ENCODE measurements around the gene OSBPL10.

Gene OSBPL10

DNA sequence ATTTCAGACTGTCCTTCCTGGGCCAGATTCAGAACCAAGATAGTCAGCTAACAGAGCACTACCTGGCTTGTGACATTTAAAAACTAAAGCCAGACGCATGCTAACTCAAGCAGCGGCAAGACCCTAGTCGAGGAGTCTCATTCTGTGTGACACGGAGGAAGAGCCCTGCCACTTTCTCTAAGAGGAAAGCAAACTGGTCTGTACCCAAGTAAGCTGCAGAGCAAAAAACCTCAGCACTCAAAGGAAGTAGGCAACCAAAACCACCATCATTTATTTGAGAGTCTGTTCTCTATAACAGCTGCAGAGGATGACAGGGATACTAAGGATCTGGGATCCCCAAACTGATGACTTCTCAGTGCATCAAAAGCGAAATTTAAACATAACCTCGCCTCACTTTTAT, 152.1 kb downstream of the OSBPL10 start:
- Histone ChIP-seq H3K36me3 (ENCODE audit: insufficient read depth, low read length) (no peaks in the 10 kb centered on the region), H3K4me1 (ENCODE audit: insufficient read depth, low read length, poor library complexity, severe bottlenecking) (no peaks in the 10 kb centered on the region), H3K9me2 (replicated peaks; ENCODE audit: low read depth, low read length) (no peaks in the 10 kb centered on the region), H3K27me3 (ENCODE audit: insufficient read depth, low read length, poor library complexity, severe bottlenecking) (no peaks in the 10 kb centered on the region), H2AFZ (ENCODE audit: low read length) (no peak overlapping the region), H3K9ac (ENCODE audit: low read depth, low read length, poor library complexity, severe bottlenecking) (no peak overlapping the region), H3K4me2 (ENCODE audit: low read depth, low read length, poor library complexity, severe bottlenecking) (no peak overlapping the region), H4K20me1 (ENCODE audit: insufficient read depth, low read length, poor library complexity, severe bottlenecking) (no peaks in the 10 kb centered on the region), H3K79me2 (ENCODE audit: insufficient read depth, low read length) (no peaks in the 10 kb centered on the region), H3K4me3 (ENCODE audit: low read length, poor library complexity, severe bottlenecking) (no peak overlapping the region), H3F3A (ENCODE audit: low read depth) (no peaks in the 10 kb centered on the region), H3K9me3 (ENCODE audit: insufficient read depth, low read depth, low read length) (no peaks in the 10 kb centered on the region)
- TF ChIP-seq, protein P1, sequence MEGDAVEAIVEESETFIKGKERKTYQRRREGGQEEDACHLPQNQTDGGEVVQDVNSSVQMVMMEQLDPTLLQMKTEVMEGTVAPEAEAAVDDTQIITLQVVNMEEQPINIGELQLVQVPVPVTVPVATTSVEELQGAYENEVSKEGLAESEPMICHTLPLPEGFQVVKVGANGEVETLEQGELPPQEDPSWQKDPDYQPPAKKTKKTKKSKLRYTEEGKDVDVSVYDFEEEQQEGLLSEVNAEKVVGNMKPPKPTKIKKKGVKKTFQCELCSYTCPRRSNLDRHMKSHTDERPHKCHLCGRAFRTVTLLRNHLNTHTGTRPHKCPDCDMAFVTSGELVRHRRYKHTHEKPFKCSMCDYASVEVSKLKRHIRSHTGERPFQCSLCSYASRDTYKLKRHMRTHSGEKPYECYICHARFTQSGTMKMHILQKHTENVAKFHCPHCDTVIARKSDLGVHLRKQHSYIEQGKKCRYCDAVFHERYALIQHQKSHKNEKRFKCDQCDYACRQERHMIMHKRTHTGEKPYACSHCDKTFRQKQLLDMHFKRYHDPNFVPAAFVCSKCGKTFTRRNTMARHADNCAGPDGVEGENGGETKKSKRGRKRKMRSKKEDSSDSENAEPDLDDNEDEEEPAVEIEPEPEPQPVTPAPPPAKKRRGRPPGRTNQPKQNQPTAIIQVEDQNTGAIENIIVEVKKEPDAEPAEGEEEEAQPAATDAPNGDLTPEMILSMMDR (conservative IDR thresholded peaks at IDR 0.05; ENCODE audit: low read length) = no peak
- no peak for TF ChIP-seq EZH2phosphoT487 (IDR thresholded peaks at IDR 0.05; ENCODE audit: borderline replicate concordance)

DNA sequence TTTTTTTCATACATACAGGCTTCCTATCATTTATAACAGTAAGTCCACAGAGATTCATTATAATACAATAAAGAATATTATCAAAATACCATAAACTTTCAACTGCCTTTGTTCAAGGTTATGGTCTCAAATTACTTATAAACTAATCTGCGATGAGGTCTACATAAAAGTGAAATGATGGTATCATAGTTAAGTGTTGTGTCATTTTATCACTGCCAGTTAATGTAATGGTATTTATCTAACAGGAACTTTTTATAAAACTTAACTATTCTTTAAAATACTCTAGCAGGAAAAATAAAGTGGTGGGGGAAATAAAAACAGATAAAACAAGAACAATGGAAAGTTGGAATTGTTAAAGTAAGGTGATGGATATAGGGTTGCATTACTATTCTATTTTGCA, 153.1 kb downstream of the OSBPL10 start:
- Histone ChIP-seq H3K79me2 (ENCODE audit: insufficient read depth, low read length) (no peaks in the 10 kb centered on the region), H3K4me3 (ENCODE audit: low read length, poor library complexity, severe bottlenecking) (no peak overlapping the region), H3K4me2 (ENCODE audit: low read depth, low read length, poor library complexity, severe bottlenecking) (no peak overlapping the region)

DNA sequence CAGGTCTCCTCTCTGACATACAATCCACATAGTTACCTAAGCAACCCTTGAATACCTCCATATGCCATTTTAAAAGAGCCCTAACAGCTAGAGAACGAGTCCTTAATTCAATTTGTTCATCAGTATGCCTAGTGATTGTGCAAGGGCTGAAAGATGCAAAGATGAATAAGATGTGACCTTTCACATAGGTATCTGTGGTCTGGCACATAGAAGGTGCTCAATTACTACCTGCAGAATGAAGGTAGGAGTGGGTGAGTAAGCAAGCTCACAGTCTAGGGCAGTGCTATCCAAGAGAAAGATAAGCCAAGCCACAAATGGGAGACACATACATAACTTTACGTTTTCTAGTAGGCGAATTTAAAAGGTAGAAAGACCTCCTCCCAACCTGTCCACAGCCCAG, 157.9 kb downstream of the OSBPL10 start:
- Histone ChIP-seq H2AFZ (ENCODE audit: low read length) (no peak overlapping the region), H3K4me1 (ENCODE audit: insufficient read depth, low read length, poor library complexity, severe bottlenecking) (no peaks in the 10 kb centered on the region), H3K27me3 (ENCODE audit: insufficient read depth, low read length, poor library complexity, severe bottlenecking) (no peaks in the 10 kb centered on the region), H3K9me3 (ENCODE audit: insufficient read depth, low read depth, low read length) (no peaks in the 10 kb centered on the region), H4K20me1 (ENCODE audit: insufficient read depth, low read length, poor library complexity, severe bottlenecking) (no peaks in the 10 kb centered on the region), H3K36me3 (ENCODE audit: insufficient read depth, low read length) (no peaks in the 10 kb centered on the region), H3K79me2 (ENCODE audit: insufficient read depth, low read length) (no peaks in the 10 kb centered on the region), H3K4me3 (ENCODE audit: low read length, poor library complexity, severe bottlenecking) (no peak overlapping the region), H3K9me2 (replicated peaks; ENCODE audit: low read depth, low read length) (no peaks in the 10 kb centered on the region), H3K9ac (ENCODE audit: low read depth, low read length, poor library complexity, severe bottlenecking) (no peak overlapping the region), H3F3A (ENCODE audit: low read depth) (no peaks in the 10 kb centered on the region), H3K4me2 (ENCODE audit: low read depth, low read length, poor library complexity, severe bottlenecking) (no peak overlapping the region)
- TF ChIP-seq EZH2phosphoT487 (IDR thresholded peaks at IDR 0.05; ENCODE audit: borderline replicate concordance) = no peak

More for the DNA sequence above, 153.1 kb downstream of the OSBPL10 start:
- H3K27me3 ChIP-seq (ENCODE audit: insufficient read depth, low read length, poor library complexity, severe bottlenecking) = no peaks in the 10 kb centered on the region
- H3K9me3 ChIP-seq (ENCODE audit: insufficient read depth, low read depth, low read length) = no peaks in the 10 kb centered on the region
- no peak overlapping the region for H2AFZ ChIP-seq (ENCODE audit: low read length)
- no peaks in the 10 kb centered on the region for H3F3A ChIP-seq (ENCODE audit: low read depth)
- no peaks in the 10 kb centered on the region for H4K20me1 ChIP-seq (ENCODE audit: insufficient read depth, low read length, poor library complexity, severe bottlenecking)
- H3K4me1 ChIP-seq (ENCODE audit: insufficient read depth, low read length, poor library complexity, severe bottlenecking) = no peaks in the 10 kb centered on the region
- TF ChIP-seq, protein P1 (conservative IDR thresholded peaks at IDR 0.05; ENCODE audit: low read length) = no peak
- no peak for TF ChIP-seq EZH2phosphoT487 (IDR thresholded peaks at IDR 0.05; ENCODE audit: borderline replicate concordance)
- H3K9ac ChIP-seq (ENCODE audit: low read depth, low read length, poor library complexity, severe bottlenecking) = no peak overlapping the region
- H3K36me3 ChIP-seq (ENCODE audit: insufficient read depth, low read length) = no peaks in the 10 kb centered on the region
- H3K9me2 ChIP-seq (replicated peaks; ENCODE audit: low read depth, low read length) = no peaks in the 10 kb centered on the region

DNA sequence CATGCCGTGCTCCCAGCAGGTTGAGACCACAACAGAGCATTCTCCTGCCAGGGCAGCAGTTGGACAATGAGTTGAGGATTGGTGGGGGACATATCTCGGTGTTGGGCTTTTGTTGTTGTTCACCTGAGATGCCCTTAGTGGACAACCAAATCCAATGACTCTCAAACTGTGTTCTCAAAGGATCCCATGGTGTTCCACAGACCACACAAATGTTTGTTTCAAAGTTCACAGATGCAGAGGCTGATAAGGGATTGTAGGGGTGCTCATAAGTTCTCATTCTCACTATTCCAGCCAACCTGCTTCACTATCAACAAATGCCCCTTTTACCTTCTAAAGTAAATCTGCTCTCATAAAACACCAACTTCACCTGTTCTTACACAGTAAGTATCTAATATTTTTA, 159.9 kb downstream of the OSBPL10 start:
- Histone ChIP-seq H3K9ac (ENCODE audit: low read depth, low read length, poor library complexity, severe bottlenecking) (no peak overlapping the region), H4K20me1 (ENCODE audit: insufficient read depth, low read length, poor library complexity, severe bottlenecking) (no peaks in the 10 kb centered on the region), H3K4me1 (ENCODE audit: insufficient read depth, low read length, poor library complexity, severe bottlenecking) (no peaks in the 10 kb centered on the region), H3K36me3 (ENCODE audit: insufficient read depth, low read length) (no peaks in the 10 kb centered on the region), H3K27me3 (ENCODE audit: insufficient read depth, low read length, poor library complexity, severe bottlenecking) (no peaks in the 10 kb centered on the region), H3K4me2 (ENCODE audit: low read depth, low read length, poor library complexity, severe bottlenecking) (no peak overlapping the region), H3K79me2 (ENCODE audit: insufficient read depth, low read length) (no peaks in the 10 kb centered on the region), H3K9me3 (ENCODE audit: insufficient read depth, low read depth, low read length) (no peaks in the 10 kb centered on the region), H2AFZ (ENCODE audit: low read length) (no peak overlapping the region), H3K4me3 (ENCODE audit: low read length, poor library complexity, severe bottlenecking) (no peak overlapping the region), H3K9me2 (replicated peaks; ENCODE audit: low read depth, low read length) (no peaks in the 10 kb centered on the region), H3F3A (ENCODE audit: low read depth) (no peaks in the 10 kb centered on the region)
- TF ChIP-seq, protein P1 (conservative IDR thresholded peaks at IDR 0.05; ENCODE audit: low read length) = no peak
- no peak for TF ChIP-seq EZH2phosphoT487 (IDR thresholded peaks at IDR 0.05; ENCODE audit: borderline replicate concordance)

Measured in Loucy (cell line).